Stimulated activated CD4-positive, alpha-beta T cell treated with anti-CD3 and anti-CD28 coated beads, Interleukin-1b, Interleukin-23, amount 100 ng/mL, for 24 hours (primary cell): Measurements from ENCODE around the gene ZNF620.
"Not testable (repeated sequence)": the region's sequence is repeated elsewhere in the genome, so short reads cannot be mapped to it uniquely, and the experiment has no call there.

Source experiments
- DNase-seq, 4 experiments: peaks; one replicate each; pipeline ENCODE4 v3.0.0-alpha.2; 2020; ENCODE audit warnings: low read depth in 4 of 4, low spot score in 1 of 4

The ZNF620 gene

GRCh38 chr3:40499952-40500351 lies 5.9 kb upstream of the ZNF620 start:
- no peak for DNase-seq

- DNase-seq = no peak
These were observed 3.8 kb upstream of the ZNF620 start for GRCh38 chr3:40502034-40502433.

- no peak for DNase-seq
These were observed 1.0 kb upstream of the ZNF620 start for GRCh38 chr3:40504636-40505430.

- DNase-seq = no peak
These were observed 5.3 kb downstream of the ZNF620 start for GRCh38 chr3:40511031-40511718.

- DNase-seq = no peak
These were observed 10.4 kb downstream of the ZNF620 start for GRCh38 chr3:40516201-40516600.

GRCh38 chr3:40518067-40518466 lies 12.2 kb downstream of the ZNF620 start:
- no peak for DNase-seq

GRCh38 chr3:40518848-40519247 lies 13.0 kb downstream of the ZNF620 start:
- no peak for DNase-seq

- no peak for DNase-seq
These were observed 15.4 kb downstream of the ZNF620 start for GRCh38 chr3:40521254-40521653.

GRCh38 chr3:40523781-40524180 lies 17.9 kb downstream of the ZNF620 start:
- DNase-seq = no peak

- no peak for DNase-seq
These were observed 18.4 kb downstream of the ZNF620 start for GRCh38 chr3:40524222-40524567.

GRCh38 chr3:40524568-40525285 lies 18.9 kb downstream of the ZNF620 start, which contains the start of gene ZNF621:
Gene ZNF621, plus strand, starts transcription at chr3:40524960. Its CDS starts 881 bp downstream, at chr3:40525841.
- DNase-seq = peak; percentile 62 to 79 (median 68)

GRCh38 chr3:40528426-40528825 lies 22.6 kb downstream of the ZNF620 start:
- DNase-seq = no peak

- DNase-seq = no peak
These were observed 26.4 kb downstream of the ZNF620 start for GRCh38 chr3:40532252-40532651.

- DNase-seq = no peak
These were observed 28.4 kb downstream of the ZNF620 start for GRCh38 chr3:40534283-40534682.

- no peak for DNase-seq
These were observed 41.0 kb downstream of the ZNF620 start for GRCh38 chr3:40546816-40547215.

- no peak for DNase-seq
These were observed 44.3 kb downstream of the ZNF620 start for GRCh38 chr3:40550167-40550566.

- no peak for DNase-seq
These were observed 51.8 kb downstream of the ZNF620 start for GRCh38 chr3:40557575-40558161.

- not testable (repeated sequence) for DNase-seq
These were observed 56.6 kb downstream of the ZNF620 start for GRCh38 chr3:40562482-40562881.

GRCh38 chr3:40565629-40566028 lies 59.8 kb downstream of the ZNF620 start:
- not testable (repeated sequence) for DNase-seq

- DNase-seq = no peak
These were observed 60.9 kb downstream of the ZNF620 start for GRCh38 chr3:40566694-40567093.
